Mesenteric fat pad (tissue), 1 donor: ENCODE results near the gene KLRD1. TPM values are rescaled to one million over a fixed set of nuclear protein-coding genes. Genes with fewer than 3 reads are reported as not detected.
"Not testable (repeated sequence)": the region's sequence is repeated elsewhere in the genome, so short reads cannot be mapped to it uniquely, and the experiment has no call there.

Experiments used
- DNase-seq: peaks from one replicate; pipeline ENCODE4 v3.0.0-alpha.2; 2020; ENCODE audit warnings: low spot score
- total RNA-seq: library from RNA; stranded (reverse); fragmentation: NEBNext Ultra II Directional; extraction: Animal tissue kit (Norgen Biotek cat#: 25700); gene quantifications from one replicate; pipeline ENCODE4 v1.2.1, GENCODE V29; 2021
- donor health status: DM: yes; HTN: yes; CAD: no.

The KLRD1 gene
- total RNA-seq, 1 donor from 2014 or later = 3.3 TPM

DNA sequence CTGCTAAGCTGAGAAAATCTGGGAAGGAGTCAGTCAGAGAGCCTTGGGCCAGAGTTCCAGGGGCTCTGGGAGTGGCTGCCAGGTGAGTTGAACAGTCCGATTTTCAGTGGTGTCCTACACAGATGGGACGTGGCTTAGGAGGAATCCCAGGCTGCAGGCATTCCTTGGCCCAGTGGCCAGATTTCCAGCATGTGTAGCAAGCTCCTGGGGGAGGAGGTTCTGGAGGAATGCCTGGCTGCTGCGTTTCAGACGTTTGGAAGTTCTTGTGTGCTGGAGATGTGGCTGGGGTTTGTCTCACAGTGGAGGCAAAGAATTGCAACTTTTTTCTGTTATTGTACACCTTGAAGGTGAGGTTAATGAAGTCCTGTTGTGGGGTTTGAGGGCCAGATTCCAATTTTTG lies 28.5 kb downstream of the KLRD1 start:
- DNase-seq = not testable (repeated sequence)

GRCh38 chr12:10338470-10338869 lies 30.8 kb downstream of the KLRD1 start:
- DNase-seq = not testable (repeated sequence)

- no peak for DNase-seq
Observed at GRCh38 chr12:10339053-10339840, 31.6 kb downstream of the KLRD1 start.

DNA sequence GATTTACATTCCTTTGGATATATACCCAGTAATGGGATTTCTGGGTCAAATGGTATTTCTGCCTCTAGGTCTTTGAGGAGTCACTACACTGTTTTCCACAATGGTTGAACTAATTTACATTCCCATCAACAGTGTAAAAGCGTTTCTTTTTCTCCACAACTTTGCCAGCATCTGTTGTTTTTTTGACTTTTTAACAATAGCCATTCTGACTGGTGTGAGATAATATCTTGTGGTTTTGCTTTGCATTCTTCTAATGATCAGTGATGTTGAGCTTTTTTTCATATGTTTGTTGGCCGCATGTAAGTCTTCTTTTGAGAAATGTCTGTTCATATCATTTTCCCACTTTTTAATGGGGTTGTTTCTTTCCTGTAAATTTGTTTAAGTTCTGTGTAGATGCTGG lies 33.3 kb downstream of the KLRD1 start:
- not testable (repeated sequence) for DNase-seq

DNA sequence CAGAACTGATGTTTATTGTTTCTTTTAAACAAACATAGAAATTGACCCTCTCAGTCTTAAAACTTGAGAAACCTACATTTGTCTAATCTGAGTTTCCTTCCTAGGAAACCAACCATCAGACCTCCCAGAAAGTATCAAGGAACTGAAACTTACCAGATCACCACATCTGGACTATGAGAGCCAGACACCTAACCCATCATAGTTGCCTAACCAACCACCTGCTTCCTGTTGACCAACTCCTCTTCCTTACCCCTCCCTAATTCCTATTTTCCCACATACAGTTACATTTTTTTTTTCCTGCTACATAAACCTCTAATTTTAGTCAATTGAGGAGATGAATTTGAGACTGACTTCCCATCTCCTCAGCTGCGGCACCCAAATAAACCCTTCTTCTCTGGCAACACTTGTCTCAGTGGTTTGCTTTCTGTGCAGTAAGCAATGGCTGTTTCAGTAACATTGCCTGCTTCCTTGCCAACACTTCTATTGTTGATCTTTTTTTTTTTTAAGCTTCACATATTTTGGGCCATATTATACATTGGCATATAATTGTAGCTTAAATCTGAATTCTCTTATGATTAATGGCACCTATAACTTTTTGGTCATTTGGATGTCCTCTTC lies 34.3 kb downstream of the KLRD1 start:
- no peak for DNase-seq

- not testable (repeated sequence) for DNase-seq
Observed at GRCh38 chr12:10351457-10351856, 43.8 kb downstream of the KLRD1 start.

- no peak for DNase-seq
Observed at GRCh38 chr12:10354071-10354470, 46.4 kb downstream of the KLRD1 start.

GRCh38 chr12:10354502-10354901 lies 46.8 kb downstream of the KLRD1 start:
- no peak for DNase-seq

GRCh38 chr12:10358131-10358530 lies 50.5 kb downstream of the KLRD1 start:
- DNase-seq = no peak

GRCh38 chr12:10358969-10359368 lies 51.3 kb downstream of the KLRD1 start:
- no peak for DNase-seq

DNA sequence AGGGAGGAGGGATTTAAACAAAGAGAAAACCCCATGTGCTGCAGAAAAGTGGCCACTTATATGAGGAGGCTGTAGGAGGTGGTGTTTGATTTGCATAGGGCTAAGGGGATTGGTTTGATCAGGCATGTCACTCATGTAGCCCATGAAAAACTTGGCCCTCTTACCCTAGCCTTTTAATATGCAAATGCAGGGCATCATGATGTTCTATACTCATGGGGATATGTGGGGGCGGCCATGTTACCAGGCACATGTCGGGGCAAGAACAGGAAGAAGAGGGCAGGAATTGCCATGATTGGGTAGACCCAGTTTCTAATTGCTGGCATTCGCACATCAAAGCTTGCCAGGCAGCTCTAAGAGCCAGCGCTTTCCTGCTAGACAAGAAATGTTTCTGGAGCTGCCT lies 53.4 kb downstream of the KLRD1 start:
- no peak for DNase-seq

GRCh38 chr12:10361622-10362021 lies 54.0 kb downstream of the KLRD1 start:
- no peak for DNase-seq

- DNase-seq = no peak
Observed at GRCh38 chr12:10362325-10362724, 54.7 kb downstream of the KLRD1 start.

DNA sequence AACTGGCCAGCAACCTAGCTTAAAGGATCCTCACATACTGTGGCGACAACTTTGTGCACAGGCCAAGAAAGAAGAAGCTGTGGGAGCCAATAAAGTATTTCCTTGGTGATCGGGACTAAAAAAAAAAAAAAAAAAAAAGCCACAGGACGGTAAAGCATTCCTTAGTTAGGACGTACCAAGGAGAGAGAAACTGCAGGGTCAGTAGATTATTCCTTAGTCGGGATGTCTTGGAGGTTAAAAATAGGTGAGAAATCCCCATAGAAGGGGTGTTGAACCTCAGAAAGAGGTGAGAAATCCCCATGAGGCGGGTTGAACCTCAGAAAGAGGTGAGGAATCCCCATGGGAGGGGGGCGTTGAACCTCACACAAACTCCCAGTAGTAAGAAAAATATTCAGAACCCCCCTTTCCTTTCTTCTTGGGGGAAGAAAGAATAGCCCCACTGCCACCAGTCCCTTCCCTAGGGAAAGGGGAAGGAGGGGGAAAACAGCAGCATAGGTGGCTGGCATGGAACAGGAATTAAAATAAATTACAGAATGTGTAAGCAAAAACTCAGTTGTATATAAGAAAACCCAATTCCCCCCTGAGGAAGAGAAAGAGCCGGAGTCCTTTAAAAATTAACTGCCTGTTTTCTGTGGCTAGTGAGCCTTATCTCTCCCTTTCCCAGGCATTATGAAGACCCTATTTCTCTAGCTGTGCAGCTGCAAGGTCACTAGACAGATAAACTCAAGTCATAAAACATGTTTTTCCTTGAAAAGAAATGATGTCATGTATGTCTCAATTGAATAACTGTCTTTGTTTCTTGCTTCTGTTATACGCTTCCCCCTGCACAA lies 55.4 kb downstream of the KLRD1 start:
- DNase-seq = no peak

GRCh38 chr12:10363658-10363913 lies 55.9 kb downstream of the KLRD1 start:
- no peak for DNase-seq

- no peak for DNase-seq
Observed at GRCh38 chr12:10363914-10364814, 56.5 kb downstream of the KLRD1 start.

GRCh38 chr12:10364815-10365622 lies 57.3 kb downstream of the KLRD1 start:
- DNase-seq = no peak

DNA sequence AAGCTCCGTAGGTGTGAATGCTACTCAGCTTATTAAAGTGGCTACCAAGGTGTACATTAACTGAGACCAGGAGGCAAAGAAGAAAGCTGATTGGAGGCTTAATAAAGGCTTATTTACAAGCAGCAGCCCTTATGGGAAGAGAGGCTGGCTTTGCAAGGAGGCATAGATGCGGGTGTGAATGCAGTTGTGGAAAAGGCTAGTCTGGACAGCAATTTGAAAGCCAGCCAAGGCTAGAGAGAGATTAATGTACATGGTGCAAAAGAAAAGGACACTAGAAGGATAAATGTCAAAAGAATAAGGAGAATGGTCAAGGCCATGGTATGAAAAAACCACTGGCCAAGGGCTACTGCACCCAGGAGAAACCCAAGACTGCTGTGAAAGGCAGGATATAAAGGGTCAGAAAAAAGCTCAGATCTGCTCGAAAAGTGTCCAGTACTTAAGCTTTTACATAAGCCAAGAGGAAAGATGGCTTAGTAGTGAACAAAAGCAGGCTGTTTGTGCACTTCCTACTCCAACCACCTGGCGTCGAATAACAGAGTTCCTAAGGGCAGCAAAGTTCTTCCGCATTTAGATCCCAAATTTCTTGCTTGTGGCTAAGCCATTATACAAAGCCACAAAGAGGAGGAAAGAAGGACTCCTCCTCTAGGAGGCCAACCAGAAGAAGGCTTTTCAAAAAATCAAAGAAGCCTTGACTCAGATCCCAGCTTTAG lies 58.2 kb downstream of the KLRD1 start:
- DNase-seq = no peak

DNA sequence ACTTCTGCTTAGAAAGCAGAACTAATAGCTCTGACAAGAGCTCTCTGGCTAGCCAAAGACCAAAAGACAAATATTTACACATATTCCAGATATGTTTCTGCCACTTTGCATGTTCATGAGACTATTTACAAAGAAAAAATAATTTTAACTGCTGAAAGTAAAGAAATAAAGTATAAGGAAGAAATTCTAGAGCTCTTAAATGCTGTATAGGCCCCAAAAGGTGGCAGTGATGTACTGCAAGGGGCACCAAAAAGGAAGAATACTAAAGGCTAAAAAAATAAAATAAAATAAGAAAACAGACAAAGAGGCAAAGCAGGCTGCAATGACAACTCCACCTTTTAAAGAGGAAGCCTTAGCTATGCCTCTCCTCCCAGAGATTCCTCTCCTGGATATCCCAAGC lies 59.2 kb downstream of the KLRD1 start:
- DNase-seq = no peak

DNA sequence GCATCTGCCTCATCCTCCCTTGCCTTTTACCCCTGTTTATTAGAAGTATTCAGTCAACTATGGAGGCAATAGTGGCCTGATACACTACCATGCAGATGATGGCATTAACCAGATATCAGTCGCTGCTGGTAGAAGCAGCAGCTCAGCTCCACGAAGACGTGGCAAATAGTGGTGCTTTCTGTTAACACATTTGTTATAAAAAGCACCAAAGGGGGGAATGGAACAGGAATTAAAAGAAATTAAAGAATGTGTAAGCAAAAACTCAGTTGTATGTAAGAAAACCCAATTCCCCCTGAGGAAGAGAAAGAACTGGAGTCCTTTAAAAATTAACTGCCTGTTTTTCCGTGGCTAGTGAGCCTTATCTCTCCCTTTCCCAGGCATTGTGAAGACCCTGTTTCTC lies 60.0 kb downstream of the KLRD1 start:
- not testable (repeated sequence) for DNase-seq
